BLaER1 treated with 17β-estradiol and CSF1 and Interleukin-3, amounts not matched to agents 10 nM and 100 nM (cell line): Measurements from ENCODE around the gene NHSL2.
"Not testable (repeated sequence)": the region's sequence is repeated elsewhere in the genome, so short reads cannot be mapped to it uniquely, and the experiment has no call there.

Experiments used
- H3K27ac ChIP-seq, 11 experiments: shearing (Covaris generic); formaldehyde crosslinking; 2 replicates each; pipeline ENCODE4 v1.8.1; 2022
- H3K27me3 ChIP-seq, 11 experiments: shearing (Covaris generic); formaldehyde crosslinking; 2 replicates each; pipeline ENCODE4 v1.8.1; 2022
- H3K36me3 ChIP-seq, 11 experiments: shearing (Covaris generic); formaldehyde crosslinking; 2 replicates each; pipeline ENCODE4 v1.8.1; 2022
- H3K4me1 ChIP-seq, 10 experiments: shearing (Covaris generic); formaldehyde crosslinking; 2 replicates each; pipeline ENCODE4 v1.8.1; 2022
- H3K4me2 ChIP-seq, 11 experiments: shearing (Covaris generic); formaldehyde crosslinking; 2 replicates each; pipeline ENCODE4 v1.8.1; 2022
- H3K4me3 ChIP-seq, 10 experiments: shearing (Covaris generic); formaldehyde crosslinking; 2 replicates each; pipeline ENCODE4 v1.8.1; 2022
- H3K9ac ChIP-seq, 11 experiments: shearing (Covaris generic); formaldehyde crosslinking; 2 replicates each; pipeline ENCODE4 v1.8.1; 2022
- H3K9me3 ChIP-seq, 11 experiments: shearing (Covaris generic); formaldehyde crosslinking; replicated peaks in 1 of 11; 2 replicates each; pipeline ENCODE4 v1.8.1; 2022
- H4K20me1 ChIP-seq, 11 experiments: shearing (Covaris generic); formaldehyde crosslinking; 2 replicates each; pipeline ENCODE4 v1.8.1; 2022
- Cebpa-rat ChIP-seq, 11 experiments: shearing (Covaris generic); IDR thresholded peaks; 2 replicates each; pipeline ENCODE4 v1.8.1; 2022

Gene NHSL2

DNA sequence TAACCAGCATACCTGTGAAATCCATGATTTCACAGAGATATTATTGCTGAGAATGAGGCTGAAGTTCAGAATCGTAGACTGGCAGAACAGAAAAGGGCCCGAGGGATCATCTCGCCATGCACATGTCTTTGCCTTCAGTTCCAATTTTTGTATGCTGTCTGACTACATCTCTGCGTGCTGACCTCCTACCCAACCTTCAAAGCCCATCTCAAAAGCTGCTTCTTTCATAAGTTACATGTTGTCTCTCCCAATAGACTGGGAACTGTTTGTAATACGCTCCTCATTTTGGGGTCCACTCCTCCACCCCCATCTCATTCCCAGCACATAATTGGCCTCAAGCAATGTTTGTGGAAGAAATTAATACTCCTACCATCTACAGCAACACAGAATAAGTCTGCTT is 142.9 kb downstream of the NHSL2 start:
- TF ChIP-seq Cebpa-rat (IDR thresholded peaks at IDR 0.05), result no peak
- Histone ChIP-seq H3K9me3 (no peaks in the 10 kb centered on the region), H3K9ac (no peak overlapping the region), H3K27me3 (peaks cover 96 to 100% (median 99%) of the 10 kb centered on the region in 11 experiments), H3K4me1 (peaks cover 0 to 33% (median 19%) of the 10 kb centered on the region in 10 experiments; a peak in 14 of 20 replicates), H3K36me3 (no peaks in the 10 kb centered on the region), H3K4me2 (no peak overlapping the region), H3K27ac (no peak overlapping the region), H4K20me1 (peaks cover 0 to 6% (median 0%) of the 10 kb centered on the region in 11 experiments; a peak in 3 of 22 replicates), H3K4me3 (no peak overlapping the region)

GRCh38 chrX:72054779-72055489 is 144.3 kb downstream of the NHSL2 start:
- Histone ChIP-seq H3K4me2 (no peak overlapping the region), H3K27ac (no peak overlapping the region), H3K9ac (no peak overlapping the region), H3K4me3 (no peak overlapping the region), H3K36me3 (no peaks in the 10 kb centered on the region), H3K9me3 (no peaks in the 10 kb centered on the region), H3K27me3 (peaks cover 98 to 100% (median 100%) of the 10 kb centered on the region in 11 experiments), H4K20me1 (peaks cover 0 to 6% (median 0%) of the 10 kb centered on the region in 11 experiments; a peak in 4 of 22 replicates), H3K4me1 (peaks cover 0 to 40% (median 23%) of the 10 kb centered on the region in 10 experiments; a peak in 14 of 20 replicates)
- TF ChIP-seq Cebpa-rat (IDR thresholded peaks at IDR 0.05), result no peak

DNA sequence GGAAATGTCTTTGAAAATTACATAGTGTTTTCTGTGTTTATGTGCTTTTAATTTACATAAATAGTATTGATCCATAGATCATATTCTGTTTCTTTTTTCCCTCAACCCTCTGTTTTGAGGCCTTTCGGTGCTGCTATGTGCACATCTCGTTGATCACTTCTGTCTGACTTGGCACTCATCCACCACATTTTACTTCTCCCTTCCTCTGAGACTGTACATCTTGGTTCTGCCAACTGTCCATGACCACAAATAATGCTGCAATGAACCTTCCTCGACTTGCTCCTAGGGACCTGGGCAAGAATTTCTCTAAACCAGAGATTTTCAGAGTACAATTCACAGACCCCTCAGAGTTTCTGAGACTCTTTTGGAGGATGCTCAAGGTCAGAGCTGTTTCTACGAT is 146.7 kb downstream of the NHSL2 start:
- no peak for TF ChIP-seq Cebpa-rat (IDR thresholded peaks at IDR 0.05)
- Histone ChIP-seq H3K4me3 (0 out of 20 replicates have a peak overlapping the region, but pooled peaks of 1 of the 10 experiments have one; percentile 3), H3K9ac (peak overlapping the region in 2 of 11 experiments; percentile 16 to 31; a peak in 1 of 22 replicates), H3K9me3 (no peaks in the 10 kb centered on the region), H3K27me3 (peaks cover 89 to 100% (median 100%) of the 10 kb centered on the region in 11 experiments), H3K36me3 (no peaks in the 10 kb centered on the region), H3K4me1 (peaks cover 0 to 50% (median 23%) of the 10 kb centered on the region in 10 experiments; a peak in 14 of 20 replicates), H4K20me1 (peaks cover 0 to 4% (median 0%) of the 10 kb centered on the region in 11 experiments; a peak in 4 of 22 replicates), H3K4me2 (peak overlapping the region in 10 of 11 experiments; percentile 6 to 62 (median 28); a peak in 14 of 22 replicates), H3K27ac (peak overlapping the region in 5 of 11 experiments; percentile 15 to 71 (median 56); a peak in 8 of 22 replicates)

GRCh38 chrX:72057849-72058248 is 147.2 kb downstream of the NHSL2 start:
- Histone ChIP-seq H3K27ac (peak overlapping the region in 5 of 11 experiments; percentile 15 to 71 (median 56); a peak in 8 of 22 replicates), H3K4me2 (peak overlapping the region in 10 of 11 experiments; percentile 6 to 62 (median 28); a peak in 14 of 22 replicates), H3K27me3 (peaks cover 89 to 100% (median 100%) of the 10 kb centered on the region in 11 experiments)

DNA sequence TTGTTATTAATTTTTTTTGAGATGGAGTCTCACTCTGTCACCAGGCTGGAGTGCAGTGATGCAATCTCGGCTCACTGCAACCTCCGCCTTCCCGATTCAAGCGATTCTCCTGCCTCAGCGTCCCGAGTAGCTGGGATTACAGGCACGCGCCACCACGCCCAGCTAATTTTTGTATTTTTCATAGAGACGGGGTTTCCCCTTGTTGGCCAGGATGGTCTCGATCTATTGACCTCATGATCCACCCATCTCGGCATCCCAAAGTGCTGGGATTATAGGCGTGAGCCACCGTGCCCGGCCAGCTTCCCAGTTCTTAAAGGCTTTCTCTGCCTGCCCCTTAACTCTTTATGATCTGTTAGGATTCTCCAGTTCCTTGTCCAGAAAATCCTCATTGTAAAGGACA is 147.7 kb downstream of the NHSL2 start:
- peak overlapping the region in 6 of 11 experiments; percentile 21 to 62 (median 56); a peak in 12 of 22 replicates for H3K4me2 ChIP-seq
- H3K9ac ChIP-seq, result peak overlapping the region in 1 of 11 experiments; percentile 31; a peak in 1 of 22 replicates
- peaks cover 0 to 43% (median 23%) of the 10 kb centered on the region in 10 experiments; a peak in 14 of 20 replicates for H3K4me1 ChIP-seq
- H4K20me1 ChIP-seq, H3K4me3 ChIP-seq, H3K36me3 ChIP-seq, H3K9me3 ChIP-seq: not testable (repeated sequence)
- peak overlapping the region in 3 of 11 experiments; percentile 56 to 71 (median 70); a peak in 6 of 22 replicates for H3K27ac ChIP-seq
- peaks cover 84 to 100% (median 100%) of the 10 kb centered on the region in 11 experiments for H3K27me3 ChIP-seq

More at GRCh38 chrX:72057849-72058248, 147.2 kb downstream of the NHSL2 start:
- H3K36me3 ChIP-seq, result no peaks in the 10 kb centered on the region
- H3K9me3 ChIP-seq, result no peaks in the 10 kb centered on the region
- peaks cover 0 to 4% (median 0%) of the 10 kb centered on the region in 11 experiments; a peak in 3 of 22 replicates for H4K20me1 ChIP-seq
- H3K4me1 ChIP-seq, result peaks cover 0 to 46% (median 23%) of the 10 kb centered on the region in 10 experiments; a peak in 14 of 20 replicates
- 0 out of 20 replicates have a peak overlapping the region, but pooled peaks of 1 of the 10 experiments have one; percentile 3 for H3K4me3 ChIP-seq
- peak overlapping the region in 2 of 11 experiments; percentile 16 to 31; a peak in 1 of 22 replicates for H3K9ac ChIP-seq
- no peak for TF ChIP-seq Cebpa-rat (IDR thresholded peaks at IDR 0.05)

DNA sequence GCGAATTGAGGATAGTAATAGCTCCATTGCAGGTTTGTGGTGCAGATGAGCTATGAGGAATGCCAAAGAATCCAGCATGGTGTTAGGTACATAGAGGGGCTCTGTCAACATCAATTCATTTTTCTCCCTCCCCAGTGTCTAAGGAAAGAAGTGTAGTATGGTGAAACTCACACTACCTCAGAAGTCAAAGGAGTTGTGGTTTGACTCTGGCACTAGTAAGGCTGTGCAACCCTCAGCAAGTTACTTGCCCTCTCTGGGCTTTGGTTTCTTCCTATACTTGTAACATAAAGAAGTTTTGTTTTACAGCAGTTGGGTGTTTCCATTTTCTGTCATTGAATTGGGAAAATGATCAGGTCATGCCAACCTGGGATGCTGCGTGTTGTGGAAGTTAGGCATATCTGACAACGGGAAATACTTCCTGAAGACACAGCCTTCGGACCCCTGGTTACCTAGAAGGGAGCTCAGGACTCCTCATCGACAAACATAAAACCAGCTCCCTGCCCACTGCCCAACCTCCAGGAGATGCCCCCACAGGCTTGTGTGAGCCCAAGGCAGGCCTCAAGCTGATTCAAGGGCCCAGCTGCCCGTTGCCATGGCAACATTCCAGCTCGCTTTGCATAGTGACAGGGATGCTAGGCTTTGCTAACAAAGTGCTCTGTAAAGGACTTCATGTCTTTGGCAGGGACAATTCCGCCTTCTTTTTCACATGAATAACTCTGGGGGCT is 149.7 kb downstream of the NHSL2 start:
- no peak overlapping the region for H3K9ac ChIP-seq
- H3K4me2 ChIP-seq, result 0 out of 22 replicates have a peak overlapping the region, but pooled peaks of 2 of the 11 experiments have one; percentile 5 to 12
- no peaks in the 10 kb centered on the region for H3K9me3 ChIP-seq
- H4K20me1 ChIP-seq, result no peaks in the 10 kb centered on the region; a peak in 3 of 22 replicates
- no peak overlapping the region for H3K4me3 ChIP-seq
- peaks cover 0 to 51% (median 23%) of the 10 kb centered on the region in 10 experiments; a peak in 14 of 20 replicates for H3K4me1 ChIP-seq
- H3K27me3 ChIP-seq, result peaks cover 81 to 100% (median 99%) of the 10 kb centered on the region in 11 experiments
- no peak overlapping the region for H3K27ac ChIP-seq
- TF ChIP-seq Cebpa-rat (IDR thresholded peaks at IDR 0.05), result no peak
- H3K36me3 ChIP-seq, result no peaks in the 10 kb centered on the region

- H3K27me3 ChIP-seq, result peaks cover 81 to 100% (median 99%) of the 10 kb centered on the region in 11 experiments
- H3K36me3 ChIP-seq, result no peaks in the 10 kb centered on the region
- peaks cover 0 to 4% (median 0%) of the 10 kb centered on the region in 11 experiments; a peak in 4 of 22 replicates for H4K20me1 ChIP-seq
- H3K9ac ChIP-seq, result no peak overlapping the region
- H3K4me1 ChIP-seq, result peaks cover 0 to 51% (median 23%) of the 10 kb centered on the region in 10 experiments; a peak in 14 of 20 replicates
- H3K9me3 ChIP-seq, result no peaks in the 10 kb centered on the region
- H3K4me2 ChIP-seq, result peak overlapping the region in 2 of 11 experiments; percentile 5 to 12; a peak in 1 of 22 replicates
- no peak overlapping the region for H3K27ac ChIP-seq
- H3K4me3 ChIP-seq, result no peak overlapping the region
- TF ChIP-seq Cebpa-rat (IDR thresholded peaks at IDR 0.05), result no peak
Observed at GRCh38 chrX:72060921-72061490, 150.4 kb downstream of the NHSL2 start.

GRCh38 chrX:72062916-72063315 is 152.3 kb downstream of the NHSL2 start:
- Histone ChIP-seq H3K4me3 (no peak overlapping the region), H3K27me3 (peaks cover 81 to 100% (median 99%) of the 10 kb centered on the region in 11 experiments), H3K9ac (no peak overlapping the region), H3K9me3 (no peaks in the 10 kb centered on the region), H3K36me3 (no peaks in the 10 kb centered on the region), H3K4me1 (peaks cover 0 to 32% (median 9%) of the 10 kb centered on the region in 10 experiments; a peak in 14 of 20 replicates), H3K4me2 (no peak overlapping the region), H4K20me1 (peaks cover 0 to 4% (median 0%) of the 10 kb centered on the region in 11 experiments; a peak in 4 of 22 replicates), H3K27ac (no peak overlapping the region)
- no peak for TF ChIP-seq Cebpa-rat (IDR thresholded peaks at IDR 0.05)
